COR-L47 (cell line): ENCODE measurements around the gene APOB.

ENCODE experiments used
- DNase-seq: peaks from one replicate; lab custom pipeline; 2025; lab: John Stamatoyannopoulos, UW

Gene APOB

DNA sequence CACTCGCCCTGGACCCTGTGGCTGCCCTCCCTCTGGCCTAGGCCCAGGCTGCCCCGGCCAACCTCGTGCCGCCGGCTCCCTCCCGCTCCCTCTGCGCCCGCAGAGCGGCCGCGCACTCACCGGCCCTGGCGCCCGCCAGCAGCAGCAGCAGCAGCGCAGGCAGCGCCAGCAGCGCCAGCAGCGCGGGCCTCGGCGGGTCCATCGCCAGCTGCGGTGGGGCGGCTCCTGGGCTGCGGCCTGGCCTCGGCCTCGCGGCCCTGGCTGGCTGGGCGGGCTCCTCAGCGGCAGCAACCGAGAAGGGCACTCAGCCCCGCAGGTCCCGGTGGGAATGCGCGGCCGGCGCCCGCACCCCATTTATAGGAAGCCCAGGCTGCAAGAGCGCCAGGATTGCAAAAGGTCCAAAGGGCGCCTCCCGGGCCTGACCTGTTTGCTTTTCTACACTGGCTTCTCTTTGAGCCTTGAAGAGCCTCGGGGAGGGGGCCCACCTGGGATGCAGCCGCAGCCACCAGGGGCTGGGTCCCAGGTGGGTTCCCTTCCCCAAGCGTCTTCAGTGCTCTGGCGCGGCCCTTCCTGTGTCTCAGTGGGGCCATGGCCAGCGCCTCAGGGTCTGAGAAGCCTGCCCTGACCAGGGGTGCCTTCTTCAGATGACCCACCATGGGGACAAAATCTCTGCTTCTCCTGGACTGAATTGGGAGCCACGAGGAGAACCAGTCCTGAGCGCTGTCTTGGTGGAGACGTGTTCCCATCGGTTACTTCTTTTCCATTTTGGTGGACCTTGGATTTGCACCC is at the start of gene APOB:
Gene APOB (minus strand): TSS at position 330 of the 789 bp plus-strand sequence. CDS start 128 bp downstream, at position 202.
- no peak for DNase-seq

GRCh38 chr2:21092308-21092869 is 48.5 kb upstream of the APOB start:
- DNase-seq: no peak

DNA sequence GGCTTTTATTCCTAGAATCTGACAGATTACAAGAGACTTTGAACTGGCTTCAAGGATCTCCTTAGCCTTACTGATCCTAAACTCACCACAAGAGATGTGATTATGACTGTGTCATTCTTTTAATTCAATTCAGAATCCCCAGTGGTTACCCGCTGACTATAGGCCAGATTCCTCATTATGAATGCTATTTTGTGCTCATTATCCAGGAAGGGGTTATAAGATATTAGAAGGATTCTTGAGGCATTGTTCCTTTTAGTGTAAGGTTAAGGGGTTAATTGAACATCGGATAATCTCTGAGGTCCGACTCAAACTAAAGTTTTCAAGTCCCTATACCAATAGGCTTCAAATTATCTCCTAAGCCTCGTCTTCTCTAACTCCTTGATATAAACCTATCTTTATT is 40.5 kb upstream of the APOB start:
- DNase-seq: no peak

GRCh38 chr2:21083482-21083881 is 39.6 kb upstream of the APOB start:
- no peak for DNase-seq

DNA sequence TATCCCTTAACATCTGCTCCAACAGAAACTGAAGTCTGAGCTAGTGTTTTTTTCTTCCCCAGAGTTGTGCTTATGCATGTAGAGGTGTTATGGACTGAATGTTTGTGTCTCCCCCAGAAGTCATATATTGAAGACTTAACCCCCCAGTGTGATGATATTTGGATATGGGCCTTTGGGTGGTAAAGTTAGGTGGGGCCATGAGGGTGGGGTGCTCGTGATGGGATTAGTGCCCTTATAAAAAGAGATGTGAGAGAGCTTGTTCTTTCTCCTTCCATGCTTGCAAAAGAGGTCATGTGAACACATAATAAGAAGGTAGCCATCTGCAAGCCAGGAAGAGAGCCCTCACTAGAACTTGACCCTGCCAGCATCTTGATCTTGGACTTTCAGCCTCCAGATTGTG is 34.4 kb upstream of the APOB start:
- DNase-seq: no peak

DNA sequence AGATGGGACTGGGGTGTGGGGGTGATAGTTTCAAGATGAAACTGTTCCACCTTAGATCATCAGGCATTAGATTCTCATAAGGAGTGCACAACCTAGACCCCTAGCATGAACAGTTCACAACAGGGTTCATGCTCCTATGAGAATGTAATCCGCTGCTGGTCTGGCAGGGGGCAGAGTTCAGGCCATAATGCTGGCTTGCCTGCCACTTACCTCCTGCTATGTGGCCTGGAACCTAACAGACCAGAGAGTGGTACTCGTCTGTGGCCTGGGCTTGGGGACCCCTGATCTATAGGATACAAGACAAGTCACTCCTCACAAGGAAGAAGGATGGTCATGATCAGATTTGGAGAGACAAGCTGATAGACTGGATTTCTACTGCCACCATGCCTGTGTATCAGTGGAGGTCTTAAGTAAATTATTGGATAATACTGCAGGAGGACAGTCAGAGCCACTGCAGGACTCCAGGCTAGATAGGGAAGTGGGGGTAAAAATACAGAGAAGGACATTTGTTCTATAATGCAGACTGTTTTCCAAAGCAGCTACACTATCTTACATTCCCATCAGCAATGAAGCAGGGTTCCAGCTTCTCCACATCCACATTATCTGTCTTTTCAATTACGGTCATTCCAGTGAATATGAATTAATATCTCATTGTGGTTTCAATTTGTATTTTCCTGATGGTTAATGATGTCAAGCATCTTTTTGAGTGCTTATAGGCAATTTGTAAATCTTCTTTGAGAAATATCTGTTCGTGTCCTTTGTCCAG is 28.8 kb upstream of the APOB start:
- no peak for DNase-seq

DNA sequence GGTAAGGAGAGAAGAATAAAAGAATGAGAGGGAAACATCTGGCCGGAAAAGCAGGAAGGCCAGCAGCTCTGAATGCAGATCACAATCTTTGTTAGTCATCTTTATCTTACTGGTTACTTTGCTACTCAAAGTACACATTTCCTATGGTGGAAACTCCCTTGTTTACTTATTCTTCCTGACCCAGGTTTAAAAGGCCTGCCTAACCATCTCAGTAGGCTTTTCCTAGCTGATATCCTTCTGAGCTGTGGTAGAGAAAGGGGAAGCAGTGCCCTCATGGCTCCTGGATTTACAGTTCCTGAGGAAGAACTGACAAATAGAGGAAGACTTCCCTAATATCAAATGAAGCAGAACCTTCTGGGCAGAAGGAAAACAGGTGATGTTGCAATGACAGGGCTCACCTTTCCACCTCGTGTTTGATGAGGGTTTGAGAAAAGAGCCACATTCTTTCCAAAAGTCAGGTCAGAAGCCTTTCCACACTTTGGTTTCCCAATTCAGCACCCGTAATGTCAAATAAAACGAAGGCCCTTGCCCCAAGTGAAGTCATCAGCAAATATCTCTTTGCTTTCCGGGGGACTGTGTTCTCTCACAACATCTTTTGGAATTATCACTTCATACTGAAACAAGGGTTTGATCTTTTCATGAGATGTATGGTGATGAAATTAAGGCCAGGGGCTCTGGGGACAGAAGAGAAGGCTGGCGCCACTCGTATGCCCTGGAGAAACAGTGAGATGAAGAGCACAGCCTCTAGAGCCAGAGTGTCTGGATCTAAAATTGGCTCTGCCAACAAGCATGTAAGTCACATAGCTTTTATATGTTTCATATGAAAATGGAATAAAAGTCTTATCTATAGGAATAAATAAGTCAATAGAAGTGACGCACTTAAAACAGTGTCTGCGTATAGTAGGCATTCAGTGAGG is 26.7 kb upstream of the APOB start:
- DNase-seq: no peak

- no peak for DNase-seq
Observed at GRCh38 chr2:21069746-21070340, 26.0 kb upstream of the APOB start.

DNA sequence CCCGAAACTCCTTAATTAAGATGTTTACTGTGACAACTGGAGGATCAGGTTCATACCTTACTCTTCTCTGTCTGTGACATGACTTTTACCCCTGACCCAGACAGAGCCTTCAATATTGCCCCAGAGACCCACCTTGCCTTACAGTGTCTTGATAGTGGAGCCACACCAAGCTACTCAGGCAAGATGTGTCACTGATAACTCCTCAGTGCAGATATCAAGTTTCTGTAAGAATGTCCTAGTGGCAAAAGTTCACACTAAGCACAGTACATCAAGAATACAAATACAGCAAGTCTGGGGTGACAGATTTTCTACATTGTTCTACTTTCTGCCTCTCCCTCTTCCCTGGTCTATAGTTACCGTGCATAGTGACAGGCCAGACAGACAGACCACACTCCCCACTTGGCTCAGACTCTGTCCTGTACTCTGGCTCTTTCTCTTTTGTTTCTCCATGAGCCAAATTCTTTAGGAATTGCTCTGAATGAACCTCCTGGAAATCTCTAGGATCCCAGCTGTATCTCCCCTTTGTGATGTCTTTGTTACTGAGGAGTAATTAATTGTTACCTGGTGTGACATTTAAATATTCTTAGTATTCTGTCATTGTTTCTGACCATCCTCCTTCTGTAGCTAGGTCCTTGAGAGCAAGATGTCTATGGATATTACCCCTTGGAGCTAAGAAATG is 24.1 kb upstream of the APOB start:
- no peak for DNase-seq

- DNase-seq: no peak
Observed at GRCh38 chr2:21067125-21067524, 23.3 kb upstream of the APOB start.

- DNase-seq: no peak
Observed at GRCh38 chr2:21059885-21060610, 16.2 kb upstream of the APOB start.

DNA sequence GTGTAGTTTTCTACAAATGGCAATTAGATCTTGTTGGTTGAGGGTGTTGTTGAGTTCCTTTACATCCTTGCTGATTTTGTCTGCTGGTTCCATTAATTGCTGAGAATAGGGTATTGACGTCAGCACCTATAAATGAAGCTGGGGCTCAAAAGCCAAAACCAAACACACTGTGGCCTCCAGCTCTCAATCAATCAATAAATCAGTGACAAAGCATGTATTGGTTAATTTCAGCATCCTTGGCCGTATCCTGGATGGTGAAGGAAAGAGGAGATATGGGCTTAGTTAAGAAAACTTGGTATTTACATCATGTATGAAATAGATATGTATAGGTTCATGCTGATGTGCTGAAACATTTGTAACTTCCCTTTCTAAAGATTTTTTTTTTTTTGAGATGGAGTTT is 13.2 kb upstream of the APOB start:
- no peak for DNase-seq

- no peak for DNase-seq
Observed at GRCh38 chr2:21055879-21056790, 12.3 kb upstream of the APOB start.

DNA sequence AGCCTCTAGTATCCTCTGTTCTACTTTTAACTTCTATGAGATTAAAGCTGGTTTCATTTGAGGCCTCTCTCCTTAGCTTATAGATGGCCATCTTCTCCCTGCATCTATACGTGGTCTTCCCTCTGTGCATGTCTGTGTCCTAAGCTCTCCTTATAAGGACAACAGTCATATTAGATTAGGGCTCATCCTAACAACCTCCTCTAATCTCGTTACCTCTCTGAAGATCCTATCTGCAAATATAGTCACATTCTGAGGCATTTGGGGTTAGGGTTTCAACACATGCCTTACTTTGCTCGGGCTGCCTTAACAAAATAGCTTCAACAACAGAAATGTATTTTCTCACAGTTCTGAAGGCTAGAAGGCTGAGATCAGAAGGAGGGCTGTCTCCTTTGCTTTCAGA is 11.6 kb upstream of the APOB start:
- DNase-seq: no peak

GRCh38 chr2:21054011-21054410 is 10.1 kb upstream of the APOB start:
- no peak for DNase-seq

- no peak for DNase-seq
Observed at GRCh38 chr2:21052044-21052443, 8.2 kb upstream of the APOB start.

GRCh38 chr2:21050164-21050563 is 6.3 kb upstream of the APOB start:
- DNase-seq: no peak

DNA sequence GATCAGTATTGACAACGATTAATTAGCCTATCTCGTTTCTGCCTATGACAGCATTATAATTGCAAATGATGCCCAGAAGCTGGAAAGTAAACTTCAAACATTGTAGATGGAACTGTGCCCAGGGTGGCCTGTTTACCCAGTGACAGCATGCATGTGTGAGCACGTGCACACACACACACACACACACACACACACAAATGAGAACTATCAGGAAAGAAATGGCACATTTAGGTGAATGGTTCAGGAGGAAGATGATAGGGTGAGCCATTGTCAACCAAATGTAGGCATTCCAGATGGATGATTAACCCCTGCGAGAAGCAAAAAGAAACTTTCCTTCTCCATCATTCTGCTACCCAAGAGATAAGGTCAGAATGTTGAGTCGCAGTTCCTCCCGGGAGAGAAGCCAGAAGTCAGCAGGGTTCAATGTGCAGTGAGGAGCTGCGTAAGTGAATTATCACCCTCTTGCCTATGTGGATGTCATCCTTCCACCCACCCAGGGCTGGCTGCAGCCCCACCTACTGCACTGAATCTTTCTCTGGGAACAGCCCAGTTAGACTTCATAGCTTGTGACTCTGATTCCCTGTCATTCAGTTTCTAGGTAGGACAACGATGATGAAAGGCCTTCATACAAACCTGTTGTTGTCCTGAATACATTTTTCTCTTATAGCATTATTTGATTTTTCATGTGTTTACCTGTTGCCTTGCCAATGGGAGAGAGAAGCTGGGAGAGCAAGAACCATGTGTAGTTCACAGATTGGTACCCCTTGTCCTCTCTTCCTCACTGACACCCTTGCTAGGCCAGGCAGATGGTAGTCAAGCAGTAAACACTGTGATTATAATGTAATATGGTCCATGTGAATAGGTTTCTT is 3.5 kb upstream of the APOB start:
- peak; percentile 30 for DNase-seq
